GM23338 (cell line): ENCODE data around the gene ZNF830. TPM values are rescaled to one million over a fixed set of nuclear protein-coding genes. Genes with fewer than 3 reads are reported as not detected.

Experiments used
- ATAC-seq: fragments of 200-7000 bp; cut with Tn5 transposase; 3 replicates; pipeline ENCODE4 v1.9.1; 2020
- DNase-seq: peaks from one replicate; pipeline ENCODE4 v3.0.0-alpha.2; 2015; ENCODE audit warnings: low spot score
- H2AFZ ChIP-seq: fragments of 200-600 bp; sonication (generic); 2 replicates; pipeline ENCODE4 v1.8.0; 2016; ENCODE audit warnings: antibody characterized with exemption, mild to moderate bottlenecking, moderate library complexity
- H3F3A ChIP-seq: fragments of 200-600 bp; sonication (generic); replicated peaks from 2 replicates; pipeline ENCODE4 v1.8.0; 2017; ENCODE audit warnings: antibody characterized with exemption, mixed run types, low read depth
- H3K27ac ChIP-seq: fragments of 200-600 bp; sonication (generic); 2 replicates; pipeline ENCODE4 v1.6.1; 2016; ENCODE audit warnings: low read depth
- H3K27me3 ChIP-seq: fragments of 200-600 bp; sonication (generic); 2 replicates; pipeline ENCODE4 v1.8.0; 2016; ENCODE audit warnings: mild to moderate bottlenecking, mixed run types, moderate library complexity; ENCODE audit not compliant: insufficient read depth
- H3K36me3 ChIP-seq: fragments of 200-600 bp; sonication (generic); 2 replicates; pipeline ENCODE4 v1.8.0; 2016; ENCODE audit warnings: mild to moderate bottlenecking; ENCODE audit not compliant: insufficient read depth
- H3K4me1 ChIP-seq: fragments of 200-600 bp; sonication (generic); 2 replicates; pipeline ENCODE4 v1.8.0; 2016; ENCODE audit warnings: mild to moderate bottlenecking, moderate library complexity; ENCODE audit not compliant: insufficient read depth
- H3K4me2 ChIP-seq: fragments of 200-600 bp; sonication (generic); 2 replicates; pipeline ENCODE4 v1.7.1; 2017; ENCODE audit warnings: mixed run types
- H3K4me3 ChIP-seq: fragments of 200-600 bp; sonication (generic); 2 replicates; pipeline ENCODE4 v1.6.1; 2016; ENCODE audit warnings: mixed run types
- H3K79me2 ChIP-seq: fragments of 200-600 bp; sonication (generic); replicated peaks from 2 replicates; pipeline ENCODE4 v1.8.0; 2017; ENCODE audit warnings: mild to moderate bottlenecking; ENCODE audit not compliant: insufficient read depth
- H3K9me2 ChIP-seq: fragments of 200-600 bp; sonication (generic); 2 replicates; pipeline ENCODE4 v1.8.0; 2017; ENCODE audit not compliant: insufficient read depth
- H4K20me1 ChIP-seq: fragments of 200-600 bp; sonication (generic); replicated peaks from 2 replicates; pipeline ENCODE4 v1.8.0; 2017; ENCODE audit warnings: mild to moderate bottlenecking; ENCODE audit not compliant: insufficient read depth
- H3K27ac Mint-ChIP-seq: 2 replicates; pipeline ENCODE4 v1.8.0; 2020; ENCODE audit warnings: inconsistent platforms, mild to moderate bottlenecking, moderate library complexity, mixed read lengths
- H3K27me3 Mint-ChIP-seq: 3 replicates; pipeline ENCODE4 v1.8.0; 2022; ENCODE audit warnings: low read depth, mild to moderate bottlenecking, moderate library complexity, mixed read lengths, inconsistent platforms; ENCODE audit not compliant: insufficient read depth, poor library complexity
- H3K36me3 Mint-ChIP-seq: 3 replicates; pipeline ENCODE4 v1.8.0; 2021; ENCODE audit warnings: low read depth, mild to moderate bottlenecking, inconsistent platforms, moderate library complexity, mixed read lengths
- H3K4me1 Mint-ChIP-seq: 3 replicates; pipeline ENCODE4 v1.8.0; 2020; ENCODE audit warnings: mild to moderate bottlenecking, inconsistent platforms, mixed read lengths
- H3K4me3 Mint-ChIP-seq: 3 replicates; pipeline ENCODE4 v1.8.0; 2021; ENCODE audit warnings: moderate library complexity, mild to moderate bottlenecking, inconsistent platforms, mixed read lengths
- H3K9me3 Mint-ChIP-seq: 3 replicates; pipeline ENCODE4 v1.8.0; 2020; ENCODE audit warnings: moderate library complexity, mild to moderate bottlenecking, inconsistent platforms, mixed read lengths
- CREB1 ChIP-seq: fragments of 250-450 bp; sonication (Bioruptor Pico); IDR thresholded peaks from 2 replicates; pipeline ENCODE4 v1.5.0; 2020; ENCODE audit warnings: low read depth, mild to moderate bottlenecking, moderate library complexity
- EZH2 ChIP-seq: fragments of 200-600 bp; sonication (generic); IDR thresholded peaks from one replicate; pipeline ENCODE4 v1.8.0; 2017; ENCODE audit warnings: antibody characterized with exemption, mild to moderate bottlenecking, low read depth; ENCODE audit not compliant: unreplicated experiment
- POLR2AphosphoS5 ChIP-seq: IDR thresholded peaks from 2 replicates; pipeline ENCODE4 v1.6.1; 2016; ENCODE audit warnings: antibody characterized with exemption, low read depth
- polyA plus RNA-seq: library from polyadenylated mRNA; unstranded; fragments of >200 nt; fragmentation: Nextera tagmentation; extraction: Ambion mirVana; gene quantifications from 2 replicates; pipeline ENCODE4 v1.2.1, GENCODE V29; 2016
- total RNA-seq: library from RNA; depleted of rRNA; stranded (reverse); fragments of >200 nt; shearing (Covaris generic); gene quantifications from 2 replicates; pipeline ENCODE4 v1.2.3, GENCODE V29; 2014
- TF ChIP-seq, protein P1 (sequence below), 2 experiments: fragments of 200-600 bp in 1 of 2; sonication (generic) in 1 of 2; conservative IDR thresholded peaks; 2 replicates each; pipeline versions ENCODE4 v1.5.1 to v1.6.1; 2016 to 2017; ENCODE audit warnings: antibody characterized with exemption in 2 of 2, low read depth in 2 of 2, mild to moderate bottlenecking in 2 of 2, moderate library complexity in 1 of 2
- TF ChIP-seq, protein P2 (sequence below): IDR thresholded peaks from one replicate; pipeline ENCODE4 v1.6.1; 2018; ENCODE audit warnings: antibody characterized with exemption; ENCODE audit not compliant: unreplicated experiment

The ZNF830 gene
- total and polyA plus RNA-seq, 2 experiments from 2014 or later = 12.8 to 22.3 TPM

DNA sequence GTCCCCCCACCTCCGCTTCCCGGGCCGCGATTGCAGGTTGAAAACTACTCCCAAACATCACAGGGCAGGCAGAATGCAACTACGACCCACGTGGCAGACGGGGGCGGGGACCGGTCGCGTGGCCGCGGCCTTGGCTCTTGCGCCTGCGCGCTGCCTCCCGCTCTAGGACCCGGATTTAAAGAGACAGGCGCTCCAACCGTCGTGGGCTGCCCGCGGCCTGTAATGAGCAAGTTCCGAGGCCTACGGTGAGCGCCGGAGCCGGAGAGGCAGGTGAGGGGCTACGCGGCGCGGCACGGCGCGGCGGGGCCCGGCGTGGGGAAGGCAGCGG is 19.0 kb downstream of the ZNF830 start, which contains the start of gene LIG3:
Gene LIG3, plus strand, starts transcription at position 160 of the 328 bp plus-strand sequence. CDS start 2,494 bp downstream, outside the sequence.
- peak within 1 kb of the TSS; percentile 93 for H3K4me3 Mint-ChIP-seq
- Histone ChIP-seq H3K27ac (peak within 1 kb of the TSS; percentile 48), H3K79me2 (peaks cover 44% of the 10 kb centered on the region), H3K9me2 (no peaks in the 10 kb centered on the region), H3K4me3 (peak within 1 kb of the TSS; percentile 66), H3K4me1 (peaks cover 11% of the 10 kb centered on the region; the same call in 1 of the 2 replicates), H3F3A (no peaks in the 10 kb centered on the region), H3K36me3 (peaks cover 6% of the 10 kb centered on the region; the same call in 1 of the 2 replicates), H4K20me1 (peaks cover 8% of the 10 kb centered on the region; the same call in 1 of the 2 replicates), H3K4me2 (peak within 1 kb of the TSS; percentile 85), H3K27me3 (no peaks in the 10 kb centered on the region), H2AFZ (peak within 1 kb of the TSS; percentile 12)
- H3K27ac Mint-ChIP-seq = peak within 1 kb of the TSS; percentile 98
- H3K27me3 Mint-ChIP-seq = peaks cover 11% of the 10 kb centered on the region
- no peaks in the 10 kb centered on the region for H3K9me3 Mint-ChIP-seq
- H3K4me1 Mint-ChIP-seq = peaks cover 22% of the 10 kb centered on the region
- peaks cover 28% of the 10 kb centered on the region for H3K36me3 Mint-ChIP-seq
- DNase-seq = peak; percentile 97
- ATAC-seq = peak; percentile 80
- TF ChIP-seq POLR2AphosphoS5 = peak; percentile 76
- no peak for TF ChIP-seq EZH2

DNA sequence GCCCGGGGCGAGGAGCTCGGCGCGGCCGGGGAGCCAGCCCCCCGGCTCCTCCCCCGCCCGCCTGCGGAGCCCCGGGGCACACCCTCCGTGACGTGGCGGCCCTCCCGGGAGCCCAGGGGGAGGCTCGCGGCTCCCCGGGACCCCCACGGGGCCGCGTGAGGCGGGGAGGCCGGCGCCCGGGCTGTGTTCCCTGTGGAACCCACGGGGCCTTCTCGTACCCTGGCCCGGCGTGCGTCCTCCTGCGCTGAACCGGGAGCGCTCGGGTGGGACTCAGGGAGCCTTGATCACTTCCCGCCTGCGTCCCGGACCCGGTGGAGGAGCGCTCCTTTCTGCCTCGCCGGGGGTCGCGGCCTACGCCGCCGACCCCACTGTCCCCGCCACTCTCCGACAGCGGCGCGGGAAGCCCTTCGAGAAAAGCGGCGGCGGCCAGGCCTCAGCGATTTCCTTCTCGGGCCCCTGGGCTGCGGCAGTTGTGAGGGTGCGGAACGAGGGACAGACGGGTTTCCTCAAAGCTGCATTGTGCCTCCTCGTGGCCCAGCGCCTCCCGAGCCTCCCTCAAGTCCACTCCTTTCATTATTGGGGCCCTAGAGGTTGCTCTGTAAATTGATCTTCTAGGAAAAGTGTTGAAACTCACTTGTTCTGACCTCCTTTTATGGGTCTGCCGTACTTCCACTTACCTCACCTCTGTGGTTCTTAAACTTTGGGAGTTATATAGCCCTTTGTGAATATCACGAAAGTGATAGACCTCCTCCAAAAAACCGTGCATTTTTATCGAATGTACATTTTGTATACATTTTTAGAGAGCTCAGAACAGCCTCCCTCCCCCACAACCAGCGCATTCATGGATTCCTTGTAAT is 19.6 kb downstream of the ZNF830 start:
- Mint-ChIP-seq H3K4me3 (peak overlapping the region; percentile 93), H3K36me3 (peaks cover 34% of the 10 kb centered on the region), H3K9me3 (no peaks in the 10 kb centered on the region), H3K4me1 (peaks cover 22% of the 10 kb centered on the region), H3K27me3 (peaks cover 11% of the 10 kb centered on the region), H3K27ac (peak overlapping the region; percentile 98)
- DNase-seq (peak; percentile 85), ATAC-seq (peak; percentile 85)
- Histone ChIP-seq H3F3A (no peaks in the 10 kb centered on the region), H3K27ac (peak overlapping the region; percentile 48), H3K9me2 (no peaks in the 10 kb centered on the region), H3K4me1 (peaks cover 11% of the 10 kb centered on the region; the same call in 1 of the 2 replicates), H3K27me3 (no peaks in the 10 kb centered on the region), H3K36me3 (peaks cover 12% of the 10 kb centered on the region), H4K20me1 (peaks cover 11% of the 10 kb centered on the region; the same call in 1 of the 2 replicates), H3K4me2 (peak overlapping the region; percentile 85), H3K79me2 (peaks cover 50% of the 10 kb centered on the region), H2AFZ (peak overlapping the region; percentile 1; the same call in 1 of the 2 replicates), H3K4me3 (peak overlapping the region; percentile 66)
- TF ChIP-seq POLR2AphosphoS5 (no peak), CREB1 (CRISPR knock-in tag) (peak; percentile 71)
- TF ChIP-seq, protein P1, sequence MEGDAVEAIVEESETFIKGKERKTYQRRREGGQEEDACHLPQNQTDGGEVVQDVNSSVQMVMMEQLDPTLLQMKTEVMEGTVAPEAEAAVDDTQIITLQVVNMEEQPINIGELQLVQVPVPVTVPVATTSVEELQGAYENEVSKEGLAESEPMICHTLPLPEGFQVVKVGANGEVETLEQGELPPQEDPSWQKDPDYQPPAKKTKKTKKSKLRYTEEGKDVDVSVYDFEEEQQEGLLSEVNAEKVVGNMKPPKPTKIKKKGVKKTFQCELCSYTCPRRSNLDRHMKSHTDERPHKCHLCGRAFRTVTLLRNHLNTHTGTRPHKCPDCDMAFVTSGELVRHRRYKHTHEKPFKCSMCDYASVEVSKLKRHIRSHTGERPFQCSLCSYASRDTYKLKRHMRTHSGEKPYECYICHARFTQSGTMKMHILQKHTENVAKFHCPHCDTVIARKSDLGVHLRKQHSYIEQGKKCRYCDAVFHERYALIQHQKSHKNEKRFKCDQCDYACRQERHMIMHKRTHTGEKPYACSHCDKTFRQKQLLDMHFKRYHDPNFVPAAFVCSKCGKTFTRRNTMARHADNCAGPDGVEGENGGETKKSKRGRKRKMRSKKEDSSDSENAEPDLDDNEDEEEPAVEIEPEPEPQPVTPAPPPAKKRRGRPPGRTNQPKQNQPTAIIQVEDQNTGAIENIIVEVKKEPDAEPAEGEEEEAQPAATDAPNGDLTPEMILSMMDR (conservative IDR thresholded peaks at IDR 0.05; ENCODE audit: low read depth in 2 of 2) = peak; percentile 13 to 47; a peak in 3 of 4 replicates

DNA sequence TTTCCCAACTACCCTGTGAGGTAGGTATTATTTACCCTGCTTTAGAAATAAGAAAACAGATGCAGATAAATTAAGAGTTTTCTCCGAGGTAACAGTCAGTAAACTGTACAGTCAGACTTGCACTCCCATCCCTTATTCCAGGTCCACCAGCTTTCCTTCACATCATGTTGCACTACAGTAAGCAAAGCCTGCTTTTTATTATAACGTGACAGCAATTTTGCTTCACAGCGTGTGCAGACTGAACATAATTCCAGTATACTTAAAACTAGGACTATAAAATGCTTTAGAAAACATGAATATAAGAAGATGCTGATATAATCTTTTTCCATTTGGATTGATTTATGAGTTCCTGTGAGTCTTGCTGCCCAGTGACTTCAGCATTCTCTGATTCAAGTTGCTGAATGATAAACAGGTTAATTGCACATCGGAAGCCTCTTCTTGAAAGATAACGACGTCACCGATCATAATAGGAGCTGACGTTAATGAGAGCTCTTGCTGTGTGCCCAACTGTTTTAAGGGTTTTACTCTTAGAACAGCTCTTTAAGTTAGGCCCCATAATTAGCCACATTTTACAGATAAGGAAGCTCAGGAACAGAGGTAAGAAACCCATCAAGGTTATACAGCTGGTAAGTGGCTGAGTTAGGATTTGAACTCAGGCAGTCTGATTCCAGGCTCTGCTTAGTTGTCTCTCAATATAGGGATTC is 20.4 kb downstream of the ZNF830 start:
- H2AFZ ChIP-seq = no peak overlapping the region
- Mint-ChIP-seq H3K36me3 (peaks cover 41% of the 10 kb centered on the region), H3K9me3 (no peaks in the 10 kb centered on the region), H3K27me3 (peaks cover 9% of the 10 kb centered on the region), H3K4me1 (peaks cover 22% of the 10 kb centered on the region), H3K27ac (peak overlapping the region; percentile 98), H3K4me3 (peak overlapping the region; percentile 93)
- H3K36me3 ChIP-seq = peaks cover 20% of the 10 kb centered on the region
- H3K4me3 ChIP-seq = peak overlapping the region; percentile 66
- no peak for DNase-seq
- no peak for ATAC-seq
- H3K27ac ChIP-seq = peak overlapping the region; percentile 48; the same call in 1 of the 2 replicates
- H3K4me2 ChIP-seq = peak overlapping the region; percentile 85
- no peaks in the 10 kb centered on the region for H3K9me2 ChIP-seq
- peaks cover 57% of the 10 kb centered on the region for H3K79me2 ChIP-seq
- no peaks in the 10 kb centered on the region for H3K27me3 ChIP-seq
- H3K4me1 ChIP-seq = peaks cover 11% of the 10 kb centered on the region; the same call in 1 of the 2 replicates
- peaks cover 15% of the 10 kb centered on the region; the same call in 1 of the 2 replicates for H4K20me1 ChIP-seq
- H3F3A ChIP-seq = no peaks in the 10 kb centered on the region
- TF ChIP-seq, protein P2, sequence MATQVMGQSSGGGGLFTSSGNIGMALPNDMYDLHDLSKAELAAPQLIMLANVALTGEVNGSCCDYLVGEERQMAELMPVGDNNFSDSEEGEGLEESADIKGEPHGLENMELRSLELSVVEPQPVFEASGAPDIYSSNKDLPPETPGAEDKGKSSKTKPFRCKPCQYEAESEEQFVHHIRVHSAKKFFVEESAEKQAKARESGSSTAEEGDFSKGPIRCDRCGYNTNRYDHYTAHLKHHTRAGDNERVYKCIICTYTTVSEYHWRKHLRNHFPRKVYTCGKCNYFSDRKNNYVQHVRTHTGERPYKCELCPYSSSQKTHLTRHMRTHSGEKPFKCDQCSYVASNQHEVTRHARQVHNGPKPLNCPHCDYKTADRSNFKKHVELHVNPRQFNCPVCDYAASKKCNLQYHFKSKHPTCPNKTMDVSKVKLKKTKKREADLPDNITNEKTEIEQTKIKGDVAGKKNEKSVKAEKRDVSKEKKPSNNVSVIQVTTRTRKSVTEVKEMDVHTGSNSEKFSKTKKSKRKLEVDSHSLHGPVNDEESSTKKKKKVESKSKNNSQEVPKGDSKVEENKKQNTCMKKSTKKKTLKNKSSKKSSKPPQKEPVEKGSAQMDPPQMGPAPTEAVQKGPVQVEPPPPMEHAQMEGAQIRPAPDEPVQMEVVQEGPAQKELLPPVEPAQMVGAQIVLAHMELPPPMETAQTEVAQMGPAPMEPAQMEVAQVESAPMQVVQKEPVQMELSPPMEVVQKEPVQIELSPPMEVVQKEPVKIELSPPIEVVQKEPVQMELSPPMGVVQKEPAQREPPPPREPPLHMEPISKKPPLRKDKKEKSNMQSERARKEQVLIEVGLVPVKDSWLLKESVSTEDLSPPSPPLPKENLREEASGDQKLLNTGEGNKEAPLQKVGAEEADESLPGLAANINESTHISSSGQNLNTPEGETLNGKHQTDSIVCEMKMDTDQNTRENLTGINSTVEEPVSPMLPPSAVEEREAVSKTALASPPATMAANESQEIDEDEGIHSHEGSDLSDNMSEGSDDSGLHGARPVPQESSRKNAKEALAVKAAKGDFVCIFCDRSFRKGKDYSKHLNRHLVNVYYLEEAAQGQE = no peak
